Smooth muscle cell (in vitro differentiated cells): ENCODE measurements around the gene NLK. TPM values are rescaled to one million over a fixed set of nuclear protein-coding genes. Genes with fewer than 3 reads are reported as not detected.
A peak's percentile ranks its signal among the peaks of the same experiment; 100 is the strongest.

ENCODE experiments used
- DNase-seq: peaks from one replicate; lab custom pipeline; 2025; ENCODE audit not compliant: unreplicated experiment; lab: John Stamatoyannopoulos, UW
- H2AFZ ChIP-seq: fragments of 200-600 bp; sonication (generic); 2 replicates; pipeline ENCODE4 v1.6.0; 2016; ENCODE audit warnings: antibody characterized with exemption, low read depth, mild to moderate bottlenecking
- H3F3A ChIP-seq: fragments of 200-600 bp; sonication (generic); 2 replicates; pipeline ENCODE4 v1.6.0; 2017; ENCODE audit warnings: antibody characterized with exemption, low read depth
- H3K27ac ChIP-seq: fragments of 200-600 bp; sonication (generic); 2 replicates; pipeline ENCODE4 v1.5.1; 2016; ENCODE audit warnings: low read depth, mild to moderate bottlenecking
- H3K27me3 ChIP-seq: fragments of 200-600 bp; sonication (generic); 2 replicates; pipeline ENCODE4 v1.6.1; 2016; ENCODE audit warnings: low read depth, mild to moderate bottlenecking
- H3K36me3 ChIP-seq: fragments of 200-600 bp; sonication (generic); 2 replicates; pipeline ENCODE4 v1.5.1; 2016; ENCODE audit warnings: low read depth
- H3K4me1 ChIP-seq: fragments of 200-600 bp; sonication (generic); 2 replicates; pipeline ENCODE4 v1.5.1; 2016; ENCODE audit warnings: low read depth
- H3K4me2 ChIP-seq: fragments of 200-600 bp; sonication (generic); 2 replicates; pipeline ENCODE4 v1.6.0; 2016; ENCODE audit warnings: mild to moderate bottlenecking
- H3K4me3 ChIP-seq: fragments of 200-600 bp; sonication (generic); 2 replicates; pipeline ENCODE4 v1.5.1; 2016; ENCODE audit warnings: mild to moderate bottlenecking
- H3K79me2 ChIP-seq: fragments of 200-600 bp; sonication (generic); 2 replicates; pipeline ENCODE4 v1.6.0; 2016; ENCODE audit warnings: low read depth, mild to moderate bottlenecking
- H3K9ac ChIP-seq: fragments of 200-600 bp; sonication (generic); 2 replicates; pipeline ENCODE4 v1.6.0; 2016; ENCODE audit warnings: low read depth
- H3K9me3 ChIP-seq: fragments of 200-600 bp; sonication (generic); replicated peaks from 2 replicates; pipeline ENCODE4 v1.5.1; 2016; ENCODE audit warnings: low read depth
- H4K20me1 ChIP-seq: fragments of 200-600 bp; sonication (generic); 2 replicates; pipeline ENCODE4 v1.6.0; 2016; ENCODE audit warnings: low read depth
- CTCF ChIP-seq: fragments of 200-600 bp; sonication (generic); IDR thresholded peaks from 2 replicates; pipeline ENCODE4 v1.5.1; 2017; ENCODE audit warnings: borderline replicate concordance, mild to moderate bottlenecking, antibody characterized with exemption; ENCODE audit not compliant: insufficient read depth, poor library complexity, severe bottlenecking
- WGBS: methylation state at CpG from one replicate; pipeline ENCODE4 v1.1.7; 2016; ENCODE audit warnings: low lambda C conversion rate; 5-methylcytosine and 5-hydroxymethylcytosine counted together
- polyA plus RNA-seq: library from polyadenylated mRNA; unstranded; fragments of >200 nt; fragmentation: Nextera tagmentation; extraction: Ambion mirVana; gene quantifications from 2 replicates; pipeline ENCODE4 v1.2.1, GENCODE V29; 2016
- total RNA-seq: library from RNA; depleted of rRNA; stranded (reverse); fragments of >200 nt; gene quantifications from 2 replicates; pipeline ENCODE4 v1.2.3, GENCODE V29; 2014

The NLK gene
- total and polyA plus RNA-seq, 2 experiments from 2014 or later, result 1.8 to 18.0 TPM

- Histone ChIP-seq H4K20me1 (peaks cover 37% of the 10 kb centered on the region), H3K9ac (no peak overlapping the region), H3K9me3 (no peaks in the 10 kb centered on the region), H3K4me2 (peak overlapping the region; percentile 10), H3K4me1 (peaks cover 4% of the 10 kb centered on the region), H3K27ac (no peak overlapping the region), H3K4me3 (no peak overlapping the region), H3K36me3 (peaks cover 3% of the 10 kb centered on the region), H3K79me2 (peaks cover 22% of the 10 kb centered on the region), H3K27me3 (no peaks in the 10 kb centered on the region), H3F3A (no peaks in the 10 kb centered on the region), H2AFZ (no peak overlapping the region)
- no peak for TF ChIP-seq CTCF
- WGBS, result 66% methylated on average over 2 of the region's 2 CpGs
- DNase-seq, result no peak
Measured at GRCh38 chr17:28112606-28113005, 70.1 kb downstream of the NLK start.

GRCh38 chr17:28113269-28113668, 70.8 kb downstream of the NLK start:
- Histone ChIP-seq H3F3A (no peaks in the 10 kb centered on the region), H3K9me3 (no peaks in the 10 kb centered on the region), H3K36me3 (peaks cover 3% of the 10 kb centered on the region), H3K79me2 (peaks cover 18% of the 10 kb centered on the region), H2AFZ (no peak overlapping the region), H3K4me1 (peaks cover 4% of the 10 kb centered on the region), H3K4me2 (no peak overlapping the region), H3K9ac (no peak overlapping the region), H3K27ac (no peak overlapping the region), H3K27me3 (no peaks in the 10 kb centered on the region), H4K20me1 (peaks cover 42% of the 10 kb centered on the region), H3K4me3 (no peak overlapping the region)
- no peak for TF ChIP-seq CTCF
- DNase-seq, result no peak

GRCh38 chr17:28115046-28115445, 72.6 kb downstream of the NLK start:
- TF ChIP-seq CTCF, result no peak
- Histone ChIP-seq H3F3A (no peaks in the 10 kb centered on the region), H3K4me3 (no peak overlapping the region), H3K9me3 (no peaks in the 10 kb centered on the region), H2AFZ (no peak overlapping the region), H3K4me1 (peaks cover 4% of the 10 kb centered on the region), H4K20me1 (peaks cover 60% of the 10 kb centered on the region), H3K27me3 (no peaks in the 10 kb centered on the region), H3K27ac (no peak overlapping the region), H3K79me2 (peaks cover 26% of the 10 kb centered on the region), H3K36me3 (no peaks in the 10 kb centered on the region), H3K4me2 (no peak overlapping the region), H3K9ac (no peak overlapping the region)
- 100% methylated on average over 1 of the region's 1 CpG for WGBS
- no peak for DNase-seq

- H3F3A ChIP-seq, result no peaks in the 10 kb centered on the region
- H3K9ac ChIP-seq, result no peak overlapping the region
- H3K9me3 ChIP-seq, result no peaks in the 10 kb centered on the region
- H3K4me2 ChIP-seq, result no peak overlapping the region
- no peak overlapping the region for H3K4me3 ChIP-seq
- H3K36me3 ChIP-seq, result no peaks in the 10 kb centered on the region
- TF ChIP-seq CTCF, result no peak
- H3K27ac ChIP-seq, result no peak overlapping the region
- H4K20me1 ChIP-seq, result peaks cover 70% of the 10 kb centered on the region
- H2AFZ ChIP-seq, result no peak overlapping the region
- no peaks in the 10 kb centered on the region for H3K27me3 ChIP-seq
- no peak for DNase-seq
- H3K4me1 ChIP-seq, result no peaks in the 10 kb centered on the region
- H3K79me2 ChIP-seq, result peaks cover 23% of the 10 kb centered on the region
Measured at GRCh38 chr17:28117304-28117703, 74.8 kb downstream of the NLK start.
